MCF 10A (cell line): ENCODE results near the gene PNMA8A. TPM values are rescaled to one million over a fixed set of nuclear protein-coding genes. Genes with fewer than 3 reads are reported as not detected.

ENCODE experiments used
- BruUV-seq: library from RNA; stranded (reverse); fragments of 400-500 nt; replicated peaks from 2 replicates; lab custom pipeline; 2021; lab: Mats Ljungman, UMichigan
- CTCF ChIA-PET: fragments of 300-600 bp; sonication (Branson Sonifier 250); formaldehyde crosslinking; extraction: SDS; loops from one replicate; lab custom pipeline; 2021; ENCODE audit warnings: antibody characterized with exemption, inconsistent platforms; lab: Yijun Ruan, JAX
- POLR2A ChIA-PET: fragments of 300-600, 350-650 bp; sonication (Branson Sonifier 250); formaldehyde crosslinking; extraction: SDS; loops from one replicate; lab custom pipeline; 2020; ENCODE audit warnings: antibody characterized with exemption, inconsistent platforms; lab: Yijun Ruan, JAX
- DNase-seq: peaks from one replicate; pipeline ENCODE4 v3.0.0-alpha.2; 2018; ENCODE audit not compliant: unreplicated experiment
- H3K27ac Mint-ChIP-seq: one replicate; pipeline ENCODE4 v1.8.0; 2022; ENCODE audit warnings: mild to moderate bottlenecking, low read depth, mixed read lengths; ENCODE audit not compliant: unreplicated experiment
- H3K27me3 Mint-ChIP-seq: one replicate; pipeline ENCODE4 v1.8.0; 2022; ENCODE audit warnings: mixed read lengths; ENCODE audit not compliant: insufficient read depth, unreplicated experiment
- H3K36me3 Mint-ChIP-seq: one replicate; pipeline ENCODE4 v1.8.0; 2022; ENCODE audit warnings: mild to moderate bottlenecking, moderate library complexity, mixed read lengths; ENCODE audit not compliant: insufficient read depth, unreplicated experiment
- H3K4me1 Mint-ChIP-seq: one replicate; pipeline ENCODE4 v1.8.0; 2022; ENCODE audit warnings: mixed read lengths; ENCODE audit not compliant: insufficient read depth, unreplicated experiment
- H3K4me3 Mint-ChIP-seq: one replicate; pipeline ENCODE4 v1.8.0; 2022; ENCODE audit warnings: mild to moderate bottlenecking, moderate library complexity, mixed read lengths; ENCODE audit not compliant: unreplicated experiment
- H3K9me3 Mint-ChIP-seq: one replicate; pipeline ENCODE4 v1.8.0; 2022; ENCODE audit warnings: mixed read lengths; ENCODE audit not compliant: unreplicated experiment
- CTCF ChIP-seq: fragments of 200-600 bp; IDR thresholded peaks from one replicate; pipeline ENCODE4 v1.8.0; 2022; ENCODE audit warnings: antibody characterized with exemption, mild to moderate bottlenecking; ENCODE audit not compliant: unreplicated experiment
- intact Hi-C: fragments of 100-400 bp; cut with micrococcal nuclease; formaldehyde crosslinking; loops from 2 replicates; pipeline ENCODE4 v1.14.1; 2022
- total RNA-seq: library from RNA; stranded (reverse); gene quantifications from 2 replicates; pipeline ENCODE4 v1.2.3, GENCODE V29; 2022

Gene PNMA8A
- total RNA-seq, 1 experiment from 2014 or later: 7.6 TPM

GRCh38 chr19:46493236-46494145 is 22.1 kb upstream of the PNMA8A start:
- intact Hi-C loops: no loop called here
- no peak overlapping the region for H3K27ac Mint-ChIP-seq
- H3K9me3 Mint-ChIP-seq: no peaks in the 10 kb centered on the region
- ChIA-PET CTCF (interaction anchor here (0.5 kb wide), 1 partner anchor 98 kb away, joined by 3 read pairs; no protein-coding TSS in a partner anchor), POLR2A (interaction anchor here (0.6 kb wide), 1 partner anchor 330 kb away, joined by 3 read pairs; no protein-coding TSS in a partner anchor)
- no peak for DNase-seq
- H3K4me1 Mint-ChIP-seq: no peaks in the 10 kb centered on the region
- BruUV-seq: no TSS peak
- H3K36me3 Mint-ChIP-seq: no peaks in the 10 kb centered on the region
- no peak for TF ChIP-seq CTCF
- H3K4me3 Mint-ChIP-seq: no peak overlapping the region
- peaks cover 14% of the 10 kb centered on the region for H3K27me3 Mint-ChIP-seq

GRCh38 chr19:46492841-46493235 is 21.5 kb upstream of the PNMA8A start:
- no peaks in the 10 kb centered on the region for H3K36me3 Mint-ChIP-seq
- DNase-seq: no peak
- TF ChIP-seq CTCF: no peak
- BruUV-seq: no TSS peak
- no peaks in the 10 kb centered on the region for H3K4me1 Mint-ChIP-seq
- H3K4me3 Mint-ChIP-seq: no peak overlapping the region
- CTCF ChIA-PET: interaction anchor here (0.6 to 2.0 kb wide), 2 partner anchors 10 to 97 kb away, joined by 4 to 16 read pairs; no protein-coding TSS in a partner anchor
- POLR2A ChIA-PET: no interaction called here
- H3K27me3 Mint-ChIP-seq: peaks cover 14% of the 10 kb centered on the region
- no peak overlapping the region for H3K27ac Mint-ChIP-seq
- no peaks in the 10 kb centered on the region for H3K9me3 Mint-ChIP-seq
- intact Hi-C loops: no loop called here

GRCh38 chr19:46491975-46492682 is 20.8 kb upstream of the PNMA8A start:
- Mint-ChIP-seq H3K4me1 (no peaks in the 10 kb centered on the region), H3K36me3 (no peaks in the 10 kb centered on the region), H3K4me3 (no peak overlapping the region), H3K27me3 (peaks cover 14% of the 10 kb centered on the region), H3K9me3 (no peaks in the 10 kb centered on the region), H3K27ac (no peak overlapping the region)
- BruUV-seq: no TSS peak
- intact Hi-C loops: no loop called here
- no peak for TF ChIP-seq CTCF
- no peak for DNase-seq
- POLR2A ChIA-PET: no interaction called here
- CTCF ChIA-PET: interaction anchor here (0.6 to 2.0 kb wide), 3 partner anchors 9 to 97 kb away, joined by 3 to 16 read pairs (median 4); no protein-coding TSS in a partner anchor

DNA sequence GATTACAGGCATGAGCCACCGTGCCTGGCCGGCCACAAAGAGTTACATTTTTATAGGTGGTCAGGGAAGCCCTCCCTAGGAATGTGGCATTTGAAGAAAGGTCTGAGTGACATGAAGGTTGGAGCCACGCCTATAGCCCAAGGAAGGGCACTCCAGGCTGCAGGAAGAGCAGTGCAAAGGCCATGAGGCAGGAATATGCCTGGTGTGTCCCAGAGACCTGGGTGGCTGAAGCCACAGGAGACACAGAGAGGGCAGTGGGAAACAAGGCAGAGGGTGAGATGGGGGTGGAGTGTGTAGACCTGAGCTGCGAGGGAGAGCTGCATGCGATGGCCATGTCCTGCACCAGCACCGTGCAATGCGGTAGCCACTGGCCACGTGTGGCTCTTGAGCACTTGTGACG is 19.4 kb upstream of the PNMA8A start:
- TF ChIP-seq CTCF: no peak
- ChIA-PET CTCF (interaction anchor here (0.6 to 1.4 kb wide), 3 partner anchors 8 to 163 kb away, joined by 3 to 13 read pairs (median 3); no protein-coding TSS in a partner anchor), POLR2A (interaction anchor here (0.6 kb wide), 2 partner anchors 22 to 387 kb away, joined by 3 read pairs; no protein-coding TSS in a partner anchor)
- peaks cover 14% of the 10 kb centered on the region for H3K27me3 Mint-ChIP-seq
- H3K27ac Mint-ChIP-seq: no peak overlapping the region
- intact Hi-C loops: no loop called here
- no peak for DNase-seq
- no peaks in the 10 kb centered on the region for H3K4me1 Mint-ChIP-seq
- BruUV-seq: no TSS peak
- H3K9me3 Mint-ChIP-seq: no peaks in the 10 kb centered on the region
- no peak overlapping the region for H3K4me3 Mint-ChIP-seq
- no peaks in the 10 kb centered on the region for H3K36me3 Mint-ChIP-seq
